Kidney (tissue), 14 donors: ENCODE results near the gene AK6. TPM values are rescaled to one million over a fixed set of nuclear protein-coding genes. Genes with fewer than 3 reads are reported as not detected.

Experiments used
- DNase-seq, 5 donors: peaks; one replicate each; pipeline ENCODE4 v3.0.0-alpha.2; 2013 to 2020
- FAIRE-seq: peaks from 2 replicates; lab custom pipeline; 2012; peaks lifted over from hg19 to GRCh38; lab: Jason Lieb, UNC
- H3K27ac ChIP-seq, 2 donors: one replicate each; pipeline ENCODE4 v1.7.0; 2013; ENCODE audit warnings: low read depth in 2 of 2, low read length in 2 of 2, inconsistent platforms in 1 of 2
- H3K27me3 ChIP-seq: one replicate; pipeline ENCODE4 v1.7.1; 2013; ENCODE audit warnings: low read length, inconsistent platforms; ENCODE audit not compliant: control insufficient read depth, insufficient read depth
- H3K36me3 ChIP-seq, 3 donors: one replicate each; pipeline versions ENCODE4 v1.7.0 to v1.7.1; 2013; ENCODE audit warnings: low read length in 3 of 3, control low read depth in 1 of 3, inconsistent platforms in 1 of 3; ENCODE audit not compliant: insufficient read depth in 3 of 3, control insufficient read depth in 2 of 3
- H3K4me1 ChIP-seq, 3 donors: one replicate each; pipeline versions ENCODE4 v1.7.0 to v1.7.1; 2013; ENCODE audit warnings: low read length in 3 of 3, inconsistent platforms in 1 of 3, low read depth in 1 of 3; ENCODE audit not compliant: control insufficient read depth in 2 of 3, insufficient read depth in 2 of 3
- H3K4me3 ChIP-seq, 3 donors: one replicate each; pipeline versions ENCODE4 v1.7.0 to v1.8.1; 2013; ENCODE audit warnings: low read length in 3 of 3, control low read depth in 1 of 3, inconsistent platforms in 1 of 3
- H3K9ac ChIP-seq, 3 donors: one replicate each; pipeline versions ENCODE4 v1.7.0 to v1.7.1; 2013; ENCODE audit warnings: low read length in 3 of 3, control low read depth in 1 of 3, inconsistent platforms in 1 of 3
- H3K9me3 ChIP-seq, 3 donors: one replicate each; pipeline versions ENCODE4 v1.7.0 to v1.7.1; 2013; ENCODE audit warnings: low read length in 3 of 3, control low read depth in 1 of 3, inconsistent platforms in 1 of 3; ENCODE audit not compliant: control insufficient read depth in 2 of 3, insufficient read depth in 1 of 3
- intact Hi-C: fragments of 100-400 bp; cut with DNase I; formaldehyde crosslinking; loops from one replicate; pipeline ENCODE4 v1.11.1; 2022
- polyA plus RNA-seq: library from polyadenylated mRNA; stranded (reverse); fragments of 350-450 nt; fragmentation: Illumina TruSeq; extraction: RNeasy Lipid Tissue Mini Kit (QIAGEN cat#74804); gene quantifications from one replicate; pipeline ENCODE4 v1.2.3, GENCODE V29; 2014; ENCODE audit warnings: low read depth, low replicate concordance; ENCODE audit not compliant: insufficient read depth
- total RNA-seq: library from RNA; stranded (reverse); fragmentation: NEBNext Ultra II Directional; extraction: Animal tissue kit (Norgen Biotek cat#: 25700); gene quantifications from one replicate; pipeline ENCODE4 v1.2.1, GENCODE V29; 2021
- TF ChIP-seq, protein P1 (sequence below): IDR thresholded peaks from 3 replicates; pipeline ENCODE4 v1.5.1; 2012; ENCODE audit warnings: mild to moderate bottlenecking, moderate library complexity, borderline replicate concordance; ENCODE audit not compliant: insufficient read depth; ENCODE audit errors: extremely low read depth
- donor health status: control.
- donor health status: control.
- donor health status: control.
- donor health status: control.
- donor health status: control.
- donor health status: DM: yes; HTN: yes; CAD: no.
- donor health status: Normal renal cell carcinoma (clear cell type).

AK6 gene
- total and polyA plus RNA-seq, 2 donors from 2014 or later, result 31.1 to 73.7 TPM

DNA sequence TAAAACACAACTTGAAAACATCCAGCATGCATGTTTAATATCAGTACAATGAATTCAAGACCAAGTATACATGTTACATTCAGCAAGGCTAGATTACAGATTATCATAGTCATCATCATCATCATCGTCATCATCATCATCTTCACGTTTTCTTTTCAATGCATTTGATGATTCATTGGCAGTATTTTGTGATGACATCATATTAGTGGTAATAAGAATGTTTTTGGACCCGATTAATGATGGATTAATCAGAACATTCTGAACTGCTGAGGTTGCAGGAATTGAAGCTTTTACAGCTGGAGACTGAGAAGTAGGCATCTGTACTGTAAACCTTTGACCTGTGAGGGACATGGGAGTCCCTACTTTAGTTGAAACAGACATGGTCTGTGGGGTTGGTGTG lies 4.5 kb downstream of the AK6 start:
- TF ChIP-seq, protein P1, sequence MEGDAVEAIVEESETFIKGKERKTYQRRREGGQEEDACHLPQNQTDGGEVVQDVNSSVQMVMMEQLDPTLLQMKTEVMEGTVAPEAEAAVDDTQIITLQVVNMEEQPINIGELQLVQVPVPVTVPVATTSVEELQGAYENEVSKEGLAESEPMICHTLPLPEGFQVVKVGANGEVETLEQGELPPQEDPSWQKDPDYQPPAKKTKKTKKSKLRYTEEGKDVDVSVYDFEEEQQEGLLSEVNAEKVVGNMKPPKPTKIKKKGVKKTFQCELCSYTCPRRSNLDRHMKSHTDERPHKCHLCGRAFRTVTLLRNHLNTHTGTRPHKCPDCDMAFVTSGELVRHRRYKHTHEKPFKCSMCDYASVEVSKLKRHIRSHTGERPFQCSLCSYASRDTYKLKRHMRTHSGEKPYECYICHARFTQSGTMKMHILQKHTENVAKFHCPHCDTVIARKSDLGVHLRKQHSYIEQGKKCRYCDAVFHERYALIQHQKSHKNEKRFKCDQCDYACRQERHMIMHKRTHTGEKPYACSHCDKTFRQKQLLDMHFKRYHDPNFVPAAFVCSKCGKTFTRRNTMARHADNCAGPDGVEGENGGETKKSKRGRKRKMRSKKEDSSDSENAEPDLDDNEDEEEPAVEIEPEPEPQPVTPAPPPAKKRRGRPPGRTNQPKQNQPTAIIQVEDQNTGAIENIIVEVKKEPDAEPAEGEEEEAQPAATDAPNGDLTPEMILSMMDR, result no peak
- H3K36me3 ChIP-seq, result peaks cover 6 to 11% (median 11%) of the 10 kb centered on the region in 3 donors
- no peak overlapping the region for H3K27ac ChIP-seq
- H3K4me1 ChIP-seq, result peaks cover 0 to 5% (median 4%) of the 10 kb centered on the region in 3 donors
- FAIRE-seq (no peak), DNase-seq (no peak)
- H3K9ac ChIP-seq, result no peak overlapping the region
- no peaks in the 10 kb centered on the region for H3K9me3 ChIP-seq
- intact Hi-C loops, result no loop called here
- H3K4me3 ChIP-seq, result no peak overlapping the region
- H3K27me3 ChIP-seq, result no peaks in the 10 kb centered on the region

DNA sequence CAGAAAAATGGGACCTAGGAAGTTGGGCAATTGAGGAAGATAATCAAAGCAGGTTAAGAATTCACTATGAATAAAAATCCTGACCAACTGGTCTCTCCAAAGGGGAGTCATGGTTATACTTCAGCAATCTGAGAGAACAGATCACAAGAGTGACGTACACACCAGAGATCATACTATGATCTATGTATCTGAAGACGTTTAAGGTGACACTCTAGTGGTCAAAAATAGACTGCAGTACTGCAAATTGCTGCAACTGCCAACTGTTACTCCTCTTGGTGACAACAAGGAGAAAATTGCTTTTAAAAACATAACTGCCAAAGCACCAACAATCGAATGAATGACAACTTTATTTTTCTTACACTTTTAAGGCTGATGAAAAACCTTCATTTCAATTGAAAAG lies 4.9 kb downstream of the AK6 start:
- H3K36me3 ChIP-seq, result peaks cover 6 to 11% (median 11%) of the 10 kb centered on the region in 3 donors
- no peak for FAIRE-seq

DNA sequence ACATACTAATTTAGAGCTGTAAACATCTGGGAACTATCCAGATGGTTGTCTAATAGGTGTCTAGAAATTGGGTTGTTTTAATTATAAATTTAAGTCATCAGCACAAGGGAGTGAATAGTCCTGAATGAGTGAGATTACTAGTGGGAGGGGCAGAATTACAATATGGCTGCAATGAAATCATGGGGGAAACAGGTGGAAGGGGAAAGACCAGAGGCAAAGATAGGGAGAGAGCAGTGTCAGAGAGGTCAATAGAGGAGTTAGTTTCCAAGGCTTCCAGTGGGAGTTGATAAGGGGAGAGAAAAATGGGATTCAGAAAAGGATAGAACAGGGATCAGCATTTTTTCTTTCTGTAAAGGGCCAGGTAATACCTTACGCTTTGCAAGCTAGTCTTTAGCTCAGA lies 8.9 kb downstream of the AK6 start:
- DNase-seq, result no peak
- TF ChIP-seq, protein P1, result no peak
- Histone ChIP-seq H3K4me3 (no peak overlapping the region), H3K36me3 (peaks cover 6 to 14% (median 8%) of the 10 kb centered on the region in 3 donors), H3K9ac (no peak overlapping the region), H3K27me3 (no peaks in the 10 kb centered on the region), H3K9me3 (no peaks in the 10 kb centered on the region), H3K27ac (no peak overlapping the region), H3K4me1 (no peaks in the 10 kb centered on the region)
- intact Hi-C loops, result no loop called here
- no peak for FAIRE-seq

More for the DNA sequence above, 4.9 kb downstream of the AK6 start:
- Histone ChIP-seq H3K27ac (no peak overlapping the region), H3K9me3 (no peaks in the 10 kb centered on the region), H3K9ac (no peak overlapping the region), H3K27me3 (no peaks in the 10 kb centered on the region), H3K4me3 (no peak overlapping the region), H3K4me1 (peaks cover 0 to 5% (median 4%) of the 10 kb centered on the region in 3 donors)
- TF ChIP-seq, protein P1, result no peak
- no peak for DNase-seq
- intact Hi-C loops, result no loop called here

DNA sequence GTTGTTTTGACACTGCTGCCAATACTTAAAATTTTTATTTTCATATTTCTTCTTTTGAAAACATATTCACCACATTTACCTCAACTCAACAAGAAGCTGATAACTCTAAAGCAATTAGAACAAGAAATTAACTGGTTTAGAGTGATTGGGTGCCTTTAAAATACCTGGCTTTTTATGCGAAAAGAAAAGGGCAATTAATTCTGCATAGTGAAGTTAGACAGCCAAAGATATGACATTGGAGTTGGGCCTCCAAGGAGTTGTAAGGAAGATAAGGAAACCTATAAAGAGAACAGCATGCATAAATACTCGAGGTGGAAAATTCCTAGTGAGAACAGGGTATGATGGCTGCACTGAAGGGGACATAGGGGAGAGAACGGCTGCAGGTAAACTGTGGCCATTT lies 9.6 kb downstream of the AK6 start:
- no peak overlapping the region for H3K27ac ChIP-seq

More for the DNA sequence above, 9.6 kb downstream of the AK6 start:
- FAIRE-seq, result no peak
- Histone ChIP-seq H3K27me3 (no peaks in the 10 kb centered on the region), H3K9ac (no peak overlapping the region), H3K4me1 (no peaks in the 10 kb centered on the region), H3K36me3 (peaks cover under 1 to 13% (median 5%) of the 10 kb centered on the region in 3 donors), H3K4me3 (no peak overlapping the region), H3K9me3 (no peaks in the 10 kb centered on the region)
- TF ChIP-seq, protein P1, result no peak
- intact Hi-C loops, result no loop called here
- no peak for DNase-seq
